Bone marrow (tissue), 2 donors: ENCODE results near the gene MARK3.
A peak's percentile ranks its signal among the peaks of the same experiment; 100 is the strongest.
"Not testable (repeated sequence)": the region's sequence is repeated elsewhere in the genome, so short reads cannot be mapped to it uniquely, and the experiment has no call there.

Source experiments
- DNase-seq, 2 donors: peaks; one replicate each; lab custom pipeline; 2025; lab: John Stamatoyannopoulos, UW

The MARK3 gene

GRCh38 chr14:103491691-103492090 is 106.5 kb downstream of the MARK3 start:
- no peak for DNase-seq

DNA sequence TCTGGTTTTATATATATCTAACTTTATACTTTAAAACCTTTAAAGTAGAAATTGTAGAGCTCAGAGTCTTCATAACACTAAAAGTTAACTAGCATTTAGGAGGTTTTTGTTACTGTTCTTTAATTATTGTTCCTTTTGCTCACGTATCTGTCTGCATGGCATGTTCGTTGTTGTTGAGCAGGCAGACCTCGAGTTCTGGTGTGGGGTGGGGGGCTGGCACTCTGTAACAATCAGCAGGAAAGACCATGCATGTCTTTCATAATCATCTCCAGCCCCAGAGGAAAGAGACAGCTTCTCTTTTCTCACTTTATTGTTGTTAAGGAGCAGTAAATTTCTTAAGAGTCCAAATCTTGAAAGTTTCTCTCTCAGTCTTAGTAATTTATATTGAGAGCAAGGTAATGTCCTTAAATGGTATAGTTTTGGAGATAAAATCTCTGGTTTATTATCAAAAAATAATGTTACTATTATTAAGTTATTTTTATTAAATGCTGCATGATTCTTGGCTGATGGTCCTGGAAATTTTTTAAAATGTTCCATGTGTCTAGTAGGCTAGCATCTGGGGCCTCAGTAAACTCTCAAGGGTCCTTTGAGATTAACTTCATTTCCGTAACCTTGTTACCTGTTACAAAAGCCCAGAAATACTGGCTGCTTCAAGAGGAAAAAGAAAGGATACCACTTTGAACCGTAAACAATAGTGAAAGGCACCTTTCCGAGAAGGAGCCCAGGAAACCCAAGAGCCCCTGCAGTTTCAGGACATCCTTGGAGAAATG is 107.1 kb downstream of the MARK3 start:
- DNase-seq: no peak

GRCh38 chr14:103495854-103496253 is 110.6 kb downstream of the MARK3 start:
- no peak for DNase-seq

DNA sequence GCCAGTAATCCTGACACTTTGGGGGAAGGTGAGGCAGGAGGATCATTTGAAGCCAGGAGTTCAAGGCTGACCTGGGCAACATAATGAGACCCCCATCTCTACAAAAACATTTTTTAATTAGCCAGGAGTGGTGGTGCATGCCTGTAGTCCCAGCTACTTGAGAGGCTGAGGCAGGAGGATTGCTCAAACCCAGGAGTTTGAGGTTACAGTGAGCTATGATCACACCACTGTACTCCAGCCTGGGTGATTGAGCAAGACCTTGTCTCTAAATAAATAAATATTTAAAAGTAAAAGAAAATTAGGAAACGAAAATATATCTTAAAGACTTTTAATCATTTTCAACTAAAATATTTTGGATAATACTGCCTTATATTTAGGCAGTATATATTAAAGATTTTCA is 111.6 kb downstream of the MARK3 start:
- no peak for DNase-seq

DNA sequence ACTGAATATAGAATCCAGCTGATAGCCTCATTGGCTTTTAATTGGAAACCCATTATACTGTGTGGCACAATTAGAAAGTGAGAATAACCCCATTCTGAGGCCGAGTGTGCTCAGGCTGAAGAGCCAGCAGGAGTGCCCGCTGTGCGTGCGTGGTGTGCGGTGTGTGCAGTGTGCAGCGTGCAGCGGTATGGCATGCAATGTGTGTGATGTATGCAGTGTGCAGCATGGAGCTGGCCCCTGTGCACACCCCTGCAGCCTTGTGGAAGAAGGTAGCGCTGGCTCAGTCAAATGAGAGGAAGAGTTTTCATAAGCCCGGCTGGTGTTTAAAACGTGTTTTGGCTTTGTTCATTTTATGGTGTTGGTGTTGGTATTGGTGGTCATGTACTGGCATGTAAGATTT is 114.5 kb downstream of the MARK3 start:
- no peak for DNase-seq

- peak; percentile 25 to 64 for DNase-seq
Measured at GRCh38 chr14:103500148-103500990, 115.2 kb downstream of the MARK3 start.

GRCh38 chr14:103501041-103501870 is 116.0 kb downstream of the MARK3 start:
- DNase-seq: no peak

DNA sequence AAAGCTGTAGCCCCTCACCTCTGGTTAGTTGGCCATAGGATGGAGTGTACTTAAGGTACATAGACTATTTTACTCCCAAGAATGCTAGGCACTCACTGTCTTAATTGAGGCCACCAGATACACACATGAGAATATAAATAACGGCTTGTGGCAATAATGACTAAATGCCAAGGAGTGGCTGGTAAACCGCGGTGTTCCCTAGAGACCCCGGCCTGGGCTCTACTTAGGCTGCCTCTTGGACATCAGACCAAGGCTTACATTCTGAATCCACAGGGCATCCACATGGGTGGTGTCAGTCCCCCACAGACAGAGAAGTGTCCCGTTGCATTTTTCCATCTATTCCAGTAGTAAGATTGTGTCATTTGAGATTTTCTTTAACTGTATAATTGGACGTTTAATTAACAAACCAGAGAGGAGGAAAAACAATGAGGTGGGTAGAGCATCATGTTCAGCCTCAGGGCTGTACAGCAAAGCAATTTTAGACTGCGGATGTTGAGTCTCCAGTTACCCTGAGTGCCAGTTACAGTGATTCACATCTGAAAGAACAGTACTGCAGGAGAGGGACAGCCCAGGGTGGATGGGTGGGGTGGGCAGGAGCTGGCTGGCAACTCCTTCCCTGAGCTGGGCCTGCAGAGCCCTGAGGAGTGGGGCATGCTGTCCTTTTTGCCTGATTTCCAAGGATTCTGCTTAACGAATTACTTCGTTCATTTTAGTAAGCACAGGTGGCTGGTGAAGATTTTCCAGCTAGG is 116.9 kb downstream of the MARK3 start:
- no peak for DNase-seq

DNA sequence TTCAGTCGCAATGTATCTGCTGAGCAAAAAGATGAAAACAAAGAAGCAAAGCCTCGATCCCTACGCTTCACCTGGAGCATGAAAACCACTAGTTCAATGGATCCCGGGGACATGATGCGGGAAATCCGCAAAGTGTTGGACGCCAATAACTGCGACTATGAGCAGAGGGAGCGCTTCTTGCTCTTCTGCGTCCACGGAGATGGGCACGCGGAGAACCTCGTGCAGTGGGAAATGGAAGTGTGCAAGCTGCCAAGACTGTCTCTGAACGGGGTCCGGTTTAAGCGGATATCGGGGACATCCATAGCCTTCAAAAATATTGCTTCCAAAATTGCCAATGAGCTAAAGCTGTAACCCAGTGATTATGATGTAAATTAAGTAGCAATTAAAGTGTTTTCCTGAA is 117.7 kb downstream of the MARK3 start:
- no peak for DNase-seq

GRCh38 chr14:103503296-103503695 is 118.1 kb downstream of the MARK3 start:
- DNase-seq: no peak

DNA sequence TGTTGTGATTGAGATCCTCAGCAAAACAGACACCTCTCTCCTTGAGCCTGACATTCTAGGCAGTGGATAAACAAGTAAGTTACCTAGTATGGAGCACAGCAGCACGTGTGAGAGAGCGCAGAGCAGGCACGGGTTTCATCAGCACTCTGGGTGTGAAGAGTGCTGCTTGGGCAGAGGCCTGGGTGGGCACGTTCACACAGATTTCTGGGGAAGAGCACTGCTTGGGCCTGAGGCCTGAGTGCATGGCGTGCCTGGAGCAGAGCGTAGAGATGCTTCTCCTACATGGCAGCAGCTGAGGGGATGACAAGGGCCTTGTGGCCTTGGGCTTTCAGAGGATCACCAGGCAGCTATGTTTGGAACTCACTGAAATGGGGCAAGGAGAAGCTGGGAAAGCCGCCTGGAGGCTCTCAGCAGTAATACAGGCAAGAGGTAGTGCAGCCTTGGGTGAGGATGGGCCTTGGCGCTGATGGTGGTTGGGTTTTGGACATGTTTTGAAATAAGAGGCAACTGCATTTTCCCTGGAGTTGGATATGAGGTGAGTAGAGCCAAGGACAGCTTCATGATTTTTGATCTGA is 119.9 kb downstream of the MARK3 start:
- DNase-seq: no peak

DNA sequence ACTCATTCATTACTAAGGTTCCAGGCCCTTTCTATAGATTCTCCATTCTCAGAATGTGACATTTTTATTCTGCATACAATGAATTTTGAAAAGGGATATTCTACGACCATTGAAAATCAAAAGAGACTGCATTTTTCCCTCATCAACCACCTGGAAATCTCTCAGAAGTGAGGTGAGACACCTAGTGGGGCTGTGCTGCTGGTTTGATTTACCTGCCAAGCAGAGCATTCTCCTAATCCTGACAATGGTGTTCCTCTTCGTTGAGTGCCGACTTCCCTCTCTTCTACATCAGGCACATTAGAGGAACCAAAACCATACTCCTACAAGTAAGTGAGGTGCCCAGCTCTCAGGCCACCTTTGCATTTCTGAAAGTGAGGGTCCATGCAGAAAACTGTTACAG is 122.5 kb downstream of the MARK3 start:
- no peak for DNase-seq

GRCh38 chr14:103508521-103509329 is 123.5 kb downstream of the MARK3 start:
- no peak for DNase-seq

DNA sequence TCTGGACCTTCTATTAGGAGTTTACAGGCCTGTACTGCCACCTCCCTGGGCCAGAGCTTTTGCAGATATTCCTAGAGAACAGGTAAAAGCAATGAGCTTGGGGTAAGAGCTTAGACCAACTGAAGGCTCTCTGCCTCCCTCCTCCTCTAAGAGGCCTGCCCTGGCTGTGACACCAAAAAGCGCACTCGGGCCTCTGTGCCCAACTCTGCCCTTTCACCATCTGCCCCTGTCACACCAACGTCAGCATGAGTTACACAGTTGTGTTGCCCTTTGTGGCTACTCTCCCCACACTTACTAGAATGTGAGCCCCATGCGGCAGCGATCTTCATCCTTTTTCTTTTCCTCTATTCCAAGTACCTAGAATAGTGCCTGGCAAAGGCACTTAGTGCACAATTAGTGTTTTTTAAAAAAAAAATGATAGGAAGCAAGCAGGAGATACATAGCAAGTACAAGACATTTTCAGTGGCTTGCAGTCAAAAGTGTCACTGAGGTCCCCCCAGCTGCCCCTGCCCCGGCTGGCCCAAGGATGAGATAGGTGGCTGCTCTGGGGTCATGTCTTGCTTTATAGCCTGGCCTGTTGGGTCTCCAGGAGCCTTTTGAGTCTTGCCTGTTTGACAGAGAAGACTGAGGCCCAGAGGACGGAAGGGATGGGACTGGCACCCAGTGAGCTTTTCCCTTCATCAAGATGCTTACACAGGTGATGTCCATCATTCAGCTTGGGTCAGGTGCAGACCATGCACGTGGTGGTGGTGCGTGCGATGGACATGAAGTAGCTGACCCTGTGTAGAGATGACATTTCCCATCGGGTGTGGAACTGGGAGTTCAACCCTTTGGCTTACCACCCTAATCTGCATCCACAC is 124.9 kb downstream of the MARK3 start:
- DNase-seq: no peak

- DNase-seq: no peak
Measured at GRCh38 chr14:103510724-103511693, 125.8 kb downstream of the MARK3 start.

DNA sequence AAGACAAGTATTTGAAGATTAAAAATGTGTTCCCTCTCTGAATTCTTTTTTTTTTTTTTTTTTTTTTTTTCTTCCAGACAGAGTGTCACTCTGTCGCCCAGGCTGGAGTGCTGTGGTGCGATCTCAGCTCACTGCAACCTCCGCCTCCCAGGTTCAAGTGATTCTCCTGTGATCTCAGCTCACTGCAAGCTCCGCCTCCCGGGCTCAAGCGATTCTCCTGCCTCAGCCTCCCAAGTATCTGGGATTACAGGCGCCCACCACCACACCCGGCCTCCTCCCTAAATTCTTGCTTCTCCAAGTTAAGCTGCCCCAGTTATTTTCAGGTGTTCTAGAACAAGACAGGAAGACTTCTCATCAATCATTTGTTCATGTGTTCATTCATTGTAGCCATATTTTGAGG is 127.0 kb downstream of the MARK3 start:
- not testable (repeated sequence) for DNase-seq

GRCh38 chr14:103512701-103513611 is 127.7 kb downstream of the MARK3 start:
- no peak for DNase-seq
